Lung (tissue), 12 donors: ENCODE results near the gene C2orf76. TPM values are rescaled to one million over a fixed set of nuclear protein-coding genes. Genes with fewer than 3 reads are reported as not detected.

Experiments used
- ATAC-seq: fragments of 200-7000 bp; cut with Tn5 transposase; one replicate; pipeline ENCODE4 v1.9.1; 2020; ENCODE audit warnings: moderate number of reproducible peaks; ENCODE audit not compliant: insufficient read depth, low FRiP score
- DNase-seq, 3 donors: peaks; one replicate each; pipeline ENCODE4 v3.0.0-alpha.2; 2013 to 2017
- H3K27ac ChIP-seq, 2 donors: one replicate each; pipeline ENCODE4 v1.5.1; 2013; ENCODE audit warnings: mild to moderate bottlenecking in 2 of 2, moderate library complexity in 2 of 2, control low read depth in 1 of 2, inconsistent platforms in 1 of 2, low read depth in 1 of 2, low read length in 1 of 2
- H3K27me3 ChIP-seq, 3 donors: one replicate each; pipeline ENCODE4 v1.5.1; 2013; ENCODE audit warnings: low read length in 2 of 3; ENCODE audit not compliant: control insufficient read depth in 3 of 3, insufficient read depth in 3 of 3
- H3K36me3 ChIP-seq, 4 donors: one replicate each; pipeline ENCODE4 v1.5.1; 2013; ENCODE audit warnings: low read length in 4 of 4, mild to moderate bottlenecking in 1 of 4, moderate library complexity in 1 of 4; ENCODE audit not compliant: control insufficient read depth in 4 of 4, insufficient read depth in 4 of 4
- H3K4me1 ChIP-seq, 5 donors: one replicate each; pipeline ENCODE4 v1.5.1; 2013; ENCODE audit warnings: low read length in 5 of 5, mild to moderate bottlenecking in 2 of 5, moderate library complexity in 1 of 5; ENCODE audit not compliant: control insufficient read depth in 5 of 5, insufficient read depth in 5 of 5
- H3K4me3 ChIP-seq: one replicate; pipeline ENCODE4 v1.5.1; 2013; ENCODE audit warnings: mild to moderate bottlenecking, control low read depth, moderate library complexity
- H3K9ac ChIP-seq, 2 donors: one replicate each; pipeline ENCODE4 v1.5.1; 2013; ENCODE audit warnings: low read length in 2 of 2, control low read depth in 1 of 2; ENCODE audit not compliant: insufficient read depth in 1 of 2
- H3K9me3 ChIP-seq, 4 donors: one replicate each; pipeline ENCODE4 v1.5.1; 2013; ENCODE audit warnings: low read length in 3 of 4, mild to moderate bottlenecking in 1 of 4, moderate library complexity in 1 of 4; ENCODE audit not compliant: control insufficient read depth in 4 of 4, insufficient read depth in 3 of 4
- WGBS, 2 donors: extraction: QIAGEN DNeasy Blood & Tissue Kit; methylation state at CpG; one replicate each; pipeline ENCODE4 v1.1.7; 2013; 5-methylcytosine and 5-hydroxymethylcytosine counted together
- polyA plus RNA-seq, 2 donors: library from polyadenylated mRNA; stranded (reverse); fragments of 200-250 nt; gene quantifications; one replicate each; pipeline ENCODE4 v1.2.1, GENCODE V29; 2013
- total RNA-seq, 2 donors: library from RNA; depleted of rRNA in 1 of 2; stranded (reverse); fragments of >200 nt in 1 of 2; gene quantifications; one replicate each; pipeline ENCODE4 v1.2.1, GENCODE V29; 2014 to 2021
- TF ChIP-seq, protein P1 (sequence below): IDR thresholded peaks from 2 replicates; pipeline ENCODE4 v1.5.1; 2012; ENCODE audit warnings: mild to moderate bottlenecking; ENCODE audit errors: control extremely low read depth, extremely low read depth
- donor health status: control.
- donor health status: control.
- donor health status: Bipolar disorder and iron deficiency.
- donor health status: healthy.
- donor health status: DM: yes; HTN: yes; CAD: no.

Gene C2orf76
- total and polyA plus RNA-seq, 4 donors: 9.1 to 24.6 (median 17.3) TPM

- peak; percentile 90 for ATAC-seq
- no peak overlapping the region for H3K4me3 ChIP-seq
- peaks cover 0 to 2% (median 0%) of the 10 kb centered on the region in 3 donors for H3K27me3 ChIP-seq
- peaks cover 0 to 13% (median 1%) of the 10 kb centered on the region in 5 donors for H3K4me1 ChIP-seq
- DNase-seq: peak; percentile 32 to 84 (median 59)
- 75 to 87% methylated on average over 15 of the region's 15 CpGs for WGBS, 2 donors
- H3K27ac ChIP-seq: no peak overlapping the region
- H3K36me3 ChIP-seq: peaks cover 0 to 4% (median 0%) of the 10 kb centered on the region in 4 donors
- TF ChIP-seq, protein P1, sequence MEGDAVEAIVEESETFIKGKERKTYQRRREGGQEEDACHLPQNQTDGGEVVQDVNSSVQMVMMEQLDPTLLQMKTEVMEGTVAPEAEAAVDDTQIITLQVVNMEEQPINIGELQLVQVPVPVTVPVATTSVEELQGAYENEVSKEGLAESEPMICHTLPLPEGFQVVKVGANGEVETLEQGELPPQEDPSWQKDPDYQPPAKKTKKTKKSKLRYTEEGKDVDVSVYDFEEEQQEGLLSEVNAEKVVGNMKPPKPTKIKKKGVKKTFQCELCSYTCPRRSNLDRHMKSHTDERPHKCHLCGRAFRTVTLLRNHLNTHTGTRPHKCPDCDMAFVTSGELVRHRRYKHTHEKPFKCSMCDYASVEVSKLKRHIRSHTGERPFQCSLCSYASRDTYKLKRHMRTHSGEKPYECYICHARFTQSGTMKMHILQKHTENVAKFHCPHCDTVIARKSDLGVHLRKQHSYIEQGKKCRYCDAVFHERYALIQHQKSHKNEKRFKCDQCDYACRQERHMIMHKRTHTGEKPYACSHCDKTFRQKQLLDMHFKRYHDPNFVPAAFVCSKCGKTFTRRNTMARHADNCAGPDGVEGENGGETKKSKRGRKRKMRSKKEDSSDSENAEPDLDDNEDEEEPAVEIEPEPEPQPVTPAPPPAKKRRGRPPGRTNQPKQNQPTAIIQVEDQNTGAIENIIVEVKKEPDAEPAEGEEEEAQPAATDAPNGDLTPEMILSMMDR: no peak
- H3K9ac ChIP-seq: no peak overlapping the region
- H3K9me3 ChIP-seq: no peaks in the 10 kb centered on the region
Observed at GRCh38 chr2:119290859-119291587, 75.6 kb downstream of the C2orf76 start.

DNA sequence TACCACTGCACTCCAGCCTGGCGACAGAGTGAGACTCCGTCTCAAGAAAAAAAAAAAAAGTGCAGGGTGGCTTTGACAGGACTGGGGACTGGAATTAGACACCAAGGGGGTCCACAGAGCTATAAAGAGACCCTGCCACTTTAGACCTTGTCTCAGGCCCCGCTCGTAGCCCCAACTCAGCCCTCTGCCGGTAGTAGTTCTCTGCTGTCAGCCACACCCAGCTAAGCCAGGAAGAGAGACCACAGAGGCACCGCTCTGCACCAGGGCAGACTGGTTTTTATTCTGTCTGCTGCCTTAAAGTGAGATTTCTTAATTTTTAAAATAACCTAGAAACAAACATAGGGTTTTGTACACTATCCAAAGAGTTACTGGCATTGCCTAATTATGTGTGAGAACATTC lies 77.0 kb downstream of the C2orf76 start:
- ATAC-seq: no peak
- DNase-seq: no peak

GRCh38 chr2:119289093-119289492 lies 77.5 kb downstream of the C2orf76 start:
- H3K4me3 ChIP-seq: no peak overlapping the region
- H3K36me3 ChIP-seq: no peaks in the 10 kb centered on the region
- ATAC-seq: no peak
- peaks cover 0 to 2% (median 0%) of the 10 kb centered on the region in 3 donors for H3K27me3 ChIP-seq
- TF ChIP-seq, protein P1: no peak
- no peak overlapping the region for H3K27ac ChIP-seq
- no peak overlapping the region for H3K9ac ChIP-seq
- H3K4me1 ChIP-seq: peaks cover 0 to 13% (median 1%) of the 10 kb centered on the region in 5 donors
- WGBS, 2 donors: 69 to 74% methylated on average over 11 of the region's 11 CpGs
- H3K9me3 ChIP-seq: no peaks in the 10 kb centered on the region
- peak in 2 of 3 donors; percentile 29 to 67 for DNase-seq

More for the DNA sequence above, 77.0 kb downstream of the C2orf76 start:
- Histone ChIP-seq H3K36me3 (peaks cover 0 to 3% (median 0%) of the 10 kb centered on the region in 4 donors), H3K4me1 (peaks cover 0 to 13% (median 1%) of the 10 kb centered on the region in 5 donors), H3K9me3 (no peaks in the 10 kb centered on the region), H3K27ac (no peak overlapping the region), H3K4me3 (no peak overlapping the region), H3K27me3 (peaks cover 0 to 2% (median 0%) of the 10 kb centered on the region in 3 donors), H3K9ac (no peak overlapping the region)
- TF ChIP-seq, protein P1: no peak
- whole genome bisulfite sequencing, 2 donors: 76 to 85% methylated on average over 6 of the region's 6 CpGs
